GM18505 (cell line): ENCODE measurements around the gene DROSHA.

Experiments
- ATAC-seq: cut with Tn5 transposase; IDR thresholded peaks from one replicate; pipeline ENCODE4 v1.9.1; 2021; ENCODE audit not compliant: unreplicated experiment
- POLR2A ChIP-seq: IDR thresholded peaks from 4 replicates; pipeline ENCODE4 v1.6.1; 2011; ENCODE audit warnings: borderline replicate concordance; ENCODE audit not compliant: insufficient read depth, insufficient read length; ENCODE audit errors: extremely low read depth

The DROSHA gene

DNA sequence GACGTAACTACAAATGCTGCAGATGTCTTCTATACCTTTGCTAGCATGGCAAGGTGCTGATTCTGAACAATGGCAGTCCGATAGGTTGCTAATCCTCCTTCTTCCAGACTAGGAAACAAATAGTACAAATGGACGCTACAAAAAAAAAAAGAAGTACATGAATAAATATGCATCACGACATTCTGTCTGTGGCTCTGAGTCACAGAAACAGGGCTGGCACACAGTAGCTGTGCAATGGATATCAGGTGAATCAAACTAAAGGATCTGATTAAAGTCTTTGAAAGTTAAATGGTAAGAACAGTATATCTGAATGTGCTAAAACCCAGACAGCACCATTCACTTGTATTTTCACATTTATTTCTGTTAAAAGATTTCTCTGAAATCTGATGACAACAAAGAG lies 96.2 kb downstream of the DROSHA start:
- no peak for TF ChIP-seq POLR2A
- no peak for ATAC-seq

DNA sequence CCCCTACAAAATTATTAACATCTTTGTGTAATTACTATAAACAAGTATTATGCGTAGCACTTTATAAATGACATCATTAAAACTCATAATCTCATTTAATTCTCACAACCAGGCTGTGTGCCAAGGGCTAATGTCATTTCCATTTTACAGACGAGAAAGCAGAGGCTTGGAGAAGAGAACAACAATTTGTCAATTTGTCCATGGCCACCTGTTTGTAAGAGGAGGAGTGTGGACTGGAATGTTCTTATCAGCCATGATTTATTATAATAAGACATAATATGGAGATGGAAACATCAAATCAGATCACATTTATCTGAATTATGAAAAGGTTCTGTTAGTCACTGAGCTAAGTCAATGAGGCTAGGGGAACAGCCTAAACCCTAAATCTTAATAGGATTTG lies 97.0 kb downstream of the DROSHA start:
- no peak for ATAC-seq
- TF ChIP-seq POLR2A = no peak

DNA sequence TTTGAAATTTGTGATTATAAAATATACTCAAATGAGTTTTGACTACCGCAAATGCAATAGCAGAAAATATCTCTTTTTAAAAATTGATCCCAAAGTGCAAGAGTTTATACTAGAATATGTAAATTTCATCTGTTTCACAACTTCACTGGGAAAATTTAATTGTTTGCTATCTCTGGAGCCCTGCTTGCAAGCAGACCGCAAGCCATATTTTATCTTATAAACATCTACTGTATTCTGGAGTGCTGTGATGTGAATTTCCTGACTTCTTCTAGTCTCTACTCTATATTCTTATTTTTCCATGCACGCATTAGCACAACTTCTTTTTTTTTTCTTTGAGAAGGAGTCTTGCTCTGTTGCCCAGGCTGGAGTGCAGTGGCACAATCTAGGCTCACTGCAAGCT lies 98.7 kb downstream of the DROSHA start:
- no peak for TF ChIP-seq POLR2A
- no peak for ATAC-seq

DNA sequence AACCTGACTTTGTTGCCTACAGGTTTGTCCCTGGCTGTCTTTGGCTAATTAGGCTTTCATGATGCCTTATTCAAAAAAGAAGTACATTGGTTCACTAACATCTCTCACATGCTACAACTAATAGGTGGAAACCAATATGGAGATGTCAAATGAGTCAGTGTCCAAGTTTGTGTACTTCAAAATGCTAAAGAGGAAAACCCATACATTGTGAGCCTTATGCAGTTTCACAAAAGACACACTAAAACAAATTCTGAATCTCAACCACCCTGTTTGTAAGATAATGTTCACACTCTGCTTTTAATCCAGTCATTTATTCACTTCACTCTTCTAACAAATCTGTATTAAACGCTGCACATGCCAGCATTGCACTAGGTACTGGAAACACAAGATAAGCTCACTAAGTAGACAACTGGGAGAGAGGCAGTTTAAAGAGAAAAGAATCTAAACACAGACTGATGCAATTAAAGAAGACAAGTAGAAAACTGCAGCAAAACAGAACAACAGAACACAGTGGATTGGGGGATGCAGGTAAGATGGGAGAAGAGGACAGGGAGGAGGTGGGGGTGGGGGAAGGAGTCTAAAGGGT lies 104.1 kb downstream of the DROSHA start:
- TF ChIP-seq POLR2A = no peak

DNA sequence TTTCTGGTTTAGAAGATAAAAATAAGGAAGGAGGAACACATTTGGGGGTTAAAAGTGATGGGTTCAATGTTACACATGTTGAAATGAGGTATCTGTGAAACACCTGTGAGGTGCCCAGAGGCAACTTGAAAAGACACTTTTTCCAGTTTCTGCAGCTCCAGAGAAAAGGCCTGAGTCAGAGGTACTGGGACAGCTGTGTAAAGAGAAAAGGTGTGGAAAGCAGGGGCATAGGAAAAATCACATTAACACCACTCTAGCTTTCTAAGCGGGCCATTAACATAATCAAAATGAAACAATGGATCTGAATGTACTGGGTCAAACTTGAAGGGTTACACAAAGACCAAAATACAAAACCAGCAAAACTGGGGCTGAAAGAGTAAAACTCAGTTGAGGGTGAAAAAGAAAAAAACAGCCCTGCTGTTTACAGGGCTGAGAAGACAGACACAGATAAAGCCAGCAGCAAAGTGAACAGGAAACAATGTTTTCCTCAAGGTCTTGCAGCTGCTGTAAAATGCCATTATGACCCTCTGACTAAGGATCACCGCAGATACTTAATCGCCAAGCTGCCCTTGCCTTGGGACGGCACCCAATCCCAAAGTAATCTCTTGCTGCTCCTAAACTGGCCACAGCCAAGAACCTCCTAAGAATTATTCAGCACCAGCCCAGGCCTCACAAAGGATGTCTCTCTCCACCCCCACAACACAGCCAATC lies 104.7 kb downstream of the DROSHA start:
- ATAC-seq = no peak
- no peak for TF ChIP-seq POLR2A

More for the DNA sequence above, 104.1 kb downstream of the DROSHA start:
- ATAC-seq = no peak

DNA sequence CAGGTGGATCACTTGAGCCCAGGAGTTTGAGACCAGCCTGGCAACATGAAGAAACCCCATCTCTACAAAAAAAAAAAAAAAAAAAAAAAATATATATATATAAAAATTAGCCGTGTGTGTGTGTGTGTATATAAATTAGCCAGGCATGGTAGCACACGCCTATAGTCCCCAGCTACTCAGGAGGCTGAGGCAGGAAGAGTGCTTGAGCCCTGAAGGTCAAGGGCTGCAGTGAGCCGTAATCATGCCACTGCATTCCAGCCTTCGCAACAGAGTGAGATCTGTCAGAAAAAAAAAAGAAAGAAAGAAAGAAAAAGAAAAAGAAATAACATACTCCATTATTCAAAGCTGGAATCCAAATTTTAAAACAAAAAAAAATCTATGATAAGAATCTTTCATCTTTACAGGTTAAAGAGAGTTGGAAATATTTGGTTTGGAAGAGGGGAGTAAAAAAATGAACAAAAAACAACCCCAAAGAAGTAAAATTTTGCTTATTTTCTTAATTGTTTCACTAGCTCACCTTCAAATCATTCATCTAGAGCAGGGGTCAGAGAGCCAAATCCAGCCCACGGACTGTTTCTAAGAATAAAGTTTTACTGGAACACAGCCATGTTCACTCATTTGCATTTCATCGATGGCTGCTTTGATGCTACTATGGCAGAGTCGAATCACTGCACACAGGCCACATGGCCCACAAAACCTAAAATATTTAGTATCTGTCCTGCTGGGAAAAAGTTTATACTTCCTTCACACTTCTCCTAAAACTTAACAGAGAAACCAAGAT lies 109.9 kb downstream of the DROSHA start:
- no peak for ATAC-seq
- no peak for TF ChIP-seq POLR2A

DNA sequence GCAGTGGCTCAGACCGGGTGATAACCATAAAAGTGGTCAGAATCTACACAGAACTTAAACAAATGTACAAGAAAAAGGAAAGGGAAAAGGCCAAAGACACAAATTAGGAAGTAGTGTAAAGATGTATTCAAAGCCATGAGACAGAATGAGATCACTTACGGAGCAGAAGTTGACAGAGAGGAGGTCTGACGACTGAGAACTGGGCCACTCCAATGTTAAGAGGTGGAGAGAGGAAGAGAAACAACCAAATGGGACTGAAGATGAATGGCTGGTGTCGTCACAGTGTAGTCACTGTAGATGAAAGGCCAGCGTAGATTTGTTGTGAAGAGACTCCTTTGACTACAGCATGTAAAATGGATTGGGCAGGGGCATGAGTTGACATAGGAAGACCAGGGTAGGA lies 114.4 kb downstream of the DROSHA start:
- TF ChIP-seq POLR2A = no peak
- no peak for ATAC-seq

DNA sequence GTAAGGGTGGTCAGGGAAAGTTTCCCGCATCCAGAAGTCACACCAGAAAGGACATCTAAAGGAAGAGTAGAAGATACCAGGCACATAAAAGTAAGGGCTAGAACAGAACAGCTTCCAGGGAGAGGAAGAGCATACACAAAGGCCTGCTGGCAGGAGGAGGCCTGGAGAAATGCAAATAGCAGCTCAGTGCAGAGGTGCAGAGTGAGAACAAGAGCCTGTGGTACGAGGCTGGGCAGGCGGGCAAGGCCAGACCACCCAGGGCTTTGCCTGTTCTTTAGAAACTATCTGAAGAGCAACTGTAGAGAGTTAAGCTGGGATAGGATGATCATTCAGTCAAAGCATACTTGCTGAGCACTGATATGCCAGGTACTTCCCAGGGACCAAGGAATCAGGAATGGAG lies 115.3 kb downstream of the DROSHA start:
- TF ChIP-seq POLR2A = no peak
- no peak for ATAC-seq

DNA sequence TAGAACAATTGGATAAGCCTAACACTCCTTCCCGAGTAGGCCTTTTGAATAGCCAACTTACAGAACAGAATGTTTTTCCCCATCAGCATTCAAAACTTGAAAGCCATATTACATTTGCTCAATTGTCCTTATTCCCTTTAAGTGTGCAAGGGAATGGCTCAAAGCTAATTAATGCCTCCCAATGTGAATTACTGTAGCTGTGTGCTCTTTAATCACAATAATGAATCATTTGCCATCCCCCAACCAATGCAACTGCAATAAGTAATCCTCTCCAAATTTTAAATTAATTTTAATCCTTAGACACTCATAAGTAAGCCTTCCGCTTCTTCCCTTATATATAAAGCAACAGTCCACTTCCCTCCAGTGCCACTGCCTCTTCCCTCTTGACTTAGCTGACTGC lies 115.9 kb downstream of the DROSHA start:
- no peak for ATAC-seq
- no peak for TF ChIP-seq POLR2A

DNA sequence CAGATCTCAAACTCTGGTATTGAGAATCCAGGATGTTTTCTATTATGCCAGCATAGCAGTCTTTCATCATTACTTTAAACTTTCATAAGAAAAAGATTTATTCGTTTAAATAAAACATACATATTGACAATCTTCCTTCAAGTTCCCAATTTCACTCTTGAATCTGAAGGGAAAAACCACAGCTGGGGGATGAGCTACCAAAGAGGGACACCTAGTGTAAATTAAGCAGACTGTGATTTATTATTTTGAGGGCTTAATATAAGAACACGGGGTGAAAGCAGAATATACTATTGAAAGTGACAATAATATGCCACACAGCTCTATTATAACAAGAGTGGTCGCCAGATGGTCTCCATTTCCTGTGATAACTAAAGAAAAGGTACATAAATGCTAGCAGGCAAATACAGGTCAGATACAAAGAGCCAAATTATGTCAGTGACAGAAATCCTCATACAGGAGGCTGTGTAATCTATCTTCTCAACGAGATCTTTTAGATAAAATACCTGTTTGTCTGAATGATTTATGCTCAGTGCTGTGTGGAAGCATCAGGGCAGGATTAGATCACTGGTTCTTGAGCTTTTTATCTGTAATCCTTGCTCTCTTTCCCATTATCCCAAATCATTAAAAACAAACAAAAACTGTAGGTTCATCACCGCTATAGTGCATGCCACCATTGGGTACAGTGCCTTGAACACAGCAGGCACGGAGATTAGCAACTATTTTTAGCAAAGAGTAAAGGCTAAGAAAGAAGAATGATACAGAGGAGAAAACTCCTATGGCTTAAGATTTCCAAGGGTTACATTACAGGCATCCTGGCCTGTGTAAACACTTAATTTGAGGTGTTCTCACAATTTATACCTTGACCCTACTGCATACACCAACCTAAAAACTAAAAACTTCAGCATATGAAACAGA lies 116.6 kb downstream of the DROSHA start:
- ATAC-seq = no peak
- TF ChIP-seq POLR2A = no peak

DNA sequence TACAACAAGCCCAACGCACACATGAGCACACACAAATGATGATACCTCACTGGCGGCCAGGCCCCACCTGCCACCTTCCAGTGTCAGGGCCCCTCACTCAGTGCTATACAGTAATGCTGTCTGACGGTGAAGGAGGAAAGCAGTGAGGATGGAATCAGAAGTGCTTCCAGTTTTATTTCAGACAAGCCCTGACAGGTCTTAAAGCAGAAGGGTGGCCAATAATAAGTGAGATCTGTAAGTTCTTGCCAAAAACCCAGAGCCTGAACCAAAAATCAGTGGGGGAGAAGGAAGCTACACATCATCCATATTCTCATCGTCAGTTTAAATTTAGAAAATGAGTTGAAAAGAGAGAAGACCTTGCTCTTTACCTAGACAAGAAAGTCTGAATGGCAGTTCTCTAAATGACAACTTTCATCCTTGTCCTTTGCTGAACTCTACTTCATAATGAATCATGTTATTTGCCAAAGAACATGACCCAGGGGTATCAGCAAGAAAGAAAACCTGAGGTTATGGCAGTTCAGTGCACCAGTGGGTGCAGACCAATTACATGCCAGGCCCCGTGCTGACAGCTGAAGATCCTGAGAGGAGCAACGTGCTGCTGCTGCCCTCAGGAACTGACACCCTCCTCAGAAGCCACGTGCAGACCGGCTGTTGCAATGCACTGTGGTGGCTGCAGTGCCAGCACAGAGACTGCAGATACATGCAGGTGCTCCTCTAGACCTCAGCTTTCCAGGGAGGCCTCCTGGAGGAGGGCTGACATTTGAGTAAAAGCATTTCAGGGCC lies 118.7 kb downstream of the DROSHA start:
- ATAC-seq = no peak
- TF ChIP-seq POLR2A = no peak

DNA sequence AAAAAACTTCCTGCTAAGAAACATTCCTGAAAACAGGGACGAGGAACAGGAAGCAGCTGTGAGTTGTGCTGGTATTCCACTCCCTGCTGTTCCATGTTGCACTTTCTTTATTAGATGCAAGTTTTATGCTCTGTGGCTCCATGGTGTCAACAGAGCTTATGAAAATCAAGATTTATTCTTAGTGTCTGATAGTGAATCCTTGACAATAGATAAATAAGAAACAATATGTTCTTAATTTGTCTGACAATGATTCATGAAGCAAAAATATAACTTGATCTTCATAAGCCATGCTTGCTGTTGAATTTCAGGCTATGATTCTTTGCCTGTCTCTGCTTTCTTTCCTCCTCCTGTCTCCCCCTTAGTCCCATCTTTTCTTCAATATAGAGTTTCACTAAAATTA lies 119.6 kb downstream of the DROSHA start:
- no peak for TF ChIP-seq POLR2A
- no peak for ATAC-seq
